Keratinocyte (primary cell): ENCODE data around the gene TLE7. TPM values are rescaled to one million over a fixed set of nuclear protein-coding genes. Genes with fewer than 3 reads are reported as not detected.

Experiments used
- DNase-seq: peaks from one replicate; pipeline ENCODE4 v3.0.0-alpha.2; 2011; ENCODE audit warnings: low read depth, missing footprints, low spot score
- FAIRE-seq: peaks from 2 replicates; lab custom pipeline; 2011; peaks lifted over from hg19 to GRCh38; lab: Jason Lieb, UNC
- H2AFZ ChIP-seq: 2 replicates; pipeline ENCODE4 v1.6.0; 2012; ENCODE audit warnings: low read length, control low read depth, inconsistent platforms; ENCODE audit not compliant: control insufficient read depth
- H3K27ac ChIP-seq: 2 replicates; pipeline ENCODE4 v1.5.1; 2011; ENCODE audit warnings: low read length; ENCODE audit not compliant: control insufficient read depth, insufficient read depth
- H3K27me3 ChIP-seq: 3 replicates; pipeline ENCODE4 v1.6.0; 2011; ENCODE audit warnings: low read length; ENCODE audit not compliant: control insufficient read depth, insufficient read depth; ENCODE audit errors: extremely low read depth
- H3K36me3 ChIP-seq, 2 experiments: 2 replicates in 1 of 2; 3 replicates in 1 of 2; pipeline ENCODE4 v1.5.1; 2011; ENCODE audit warnings: low read length in 2 of 2, mild to moderate bottlenecking in 1 of 2; ENCODE audit not compliant: control insufficient read depth in 2 of 2, insufficient read depth in 2 of 2; ENCODE audit errors: extremely low read depth in 1 of 2
- H3K4me1 ChIP-seq: 3 replicates; pipeline ENCODE4 v1.5.1; 2011; ENCODE audit warnings: low read length; ENCODE audit not compliant: control insufficient read depth, insufficient read depth; ENCODE audit errors: extremely low read depth
- H3K4me2 ChIP-seq: 3 replicates; pipeline ENCODE4 v1.6.0; 2011; ENCODE audit warnings: low read depth, low read length; ENCODE audit not compliant: control insufficient read depth, insufficient read depth; ENCODE audit errors: extremely low read depth
- H3K4me3 ChIP-seq, 3 experiments: fragments of 200-600 bp in 1 of 3; sonication (generic) in 1 of 3; 2 replicates in 2 of 3; 3 replicates in 1 of 3; pipeline ENCODE4 v1.5.1; 2011 to 2016; ENCODE audit warnings: low read length in 3 of 3, mild to moderate bottlenecking in 3 of 3, control low read depth in 2 of 3, inconsistent platforms in 1 of 3, low read depth in 1 of 3, mixed read lengths in 1 of 3, mixed run types in 1 of 3, moderate library complexity in 1 of 3; ENCODE audit not compliant: control insufficient read depth in 2 of 3, insufficient read depth in 2 of 3; ENCODE audit errors: extremely low read depth in 1 of 3
- H3K79me2 ChIP-seq: 2 replicates; pipeline ENCODE4 v1.6.0; 2012; ENCODE audit warnings: low read length; ENCODE audit not compliant: control insufficient read depth, insufficient read depth
- H3K9ac ChIP-seq: 3 replicates; pipeline ENCODE4 v1.6.0; 2011; ENCODE audit warnings: low read length; ENCODE audit not compliant: control insufficient read depth, insufficient read depth; ENCODE audit errors: extremely low read depth
- H3K9me1 ChIP-seq: 3 replicates; pipeline ENCODE4 v1.6.0; 2011; ENCODE audit warnings: low read length; ENCODE audit not compliant: control insufficient read depth, insufficient read depth; ENCODE audit errors: extremely low read depth
- H3K9me3 ChIP-seq: 2 replicates; pipeline ENCODE4 v1.5.1; 2012; ENCODE audit warnings: low read depth, low read length; ENCODE audit not compliant: control insufficient read depth
- H4K20me1 ChIP-seq: 3 replicates; pipeline ENCODE4 v1.6.0; 2011; ENCODE audit warnings: low read length; ENCODE audit not compliant: control insufficient read depth, insufficient read depth; ENCODE audit errors: extremely low read depth
- EZH2 ChIP-seq: IDR thresholded peaks from one replicate; pipeline ENCODE4 v1.6.1; 2012; ENCODE audit warnings: inconsistent platforms, mild to moderate bottlenecking, low read length, moderate library complexity
- dilution Hi-C: fragments of 300-500 bp; cut with MboI; formaldehyde crosslinking; loops from one replicate; pipeline ENCODE4 v1.7.0; 2020; ENCODE audit warnings: low sequenced_read_pairs; ENCODE audit not compliant: extremely low pct_ligation_motif_present
- polyA plus RNA-seq, 5 experiments: library from polyadenylated mRNA; depleted of rRNA in 3 of 5; stranded (reverse) in 3 of 5; stranded (forward) in 1 of 5; unstranded in 1 of 5; fragments of >200 nt; gene quantifications; 1 replicate in 1 of 5; 2 replicates in 3 of 5; 3 replicates in 1 of 5; pipeline versions ENCODE4 v1.2.1 to v1.2.3, GENCODE V29; 2011 to 2012; ENCODE audit warnings: missing spikeins in 2 of 5, low read depth in 1 of 5, low replicate concordance in 1 of 5
- TF ChIP-seq, protein P1 (sequence below), 3 experiments: IDR thresholded peaks in 1 of 3; conservative IDR thresholded peaks in 1 of 3; optimal IDR thresholded peaks in 1 of 3; 2 replicates in 2 of 3; 3 replicates in 1 of 3; pipeline versions ENCODE3 to v1.5.1; 2011; ENCODE audit warnings: low read length in 3 of 3, mild to moderate bottlenecking in 3 of 3, moderate library complexity in 2 of 3, control low read depth in 1 of 3, inconsistent platforms in 1 of 3; ENCODE audit not compliant: insufficient read depth in 2 of 3; ENCODE audit errors: extremely low read depth in 1 of 3

The TLE7 gene
- polyA plus RNA-seq, 1 donor (not counting 4 experiments of a cell fraction or from before 2014, with no cell fraction given) = not detected

DNA sequence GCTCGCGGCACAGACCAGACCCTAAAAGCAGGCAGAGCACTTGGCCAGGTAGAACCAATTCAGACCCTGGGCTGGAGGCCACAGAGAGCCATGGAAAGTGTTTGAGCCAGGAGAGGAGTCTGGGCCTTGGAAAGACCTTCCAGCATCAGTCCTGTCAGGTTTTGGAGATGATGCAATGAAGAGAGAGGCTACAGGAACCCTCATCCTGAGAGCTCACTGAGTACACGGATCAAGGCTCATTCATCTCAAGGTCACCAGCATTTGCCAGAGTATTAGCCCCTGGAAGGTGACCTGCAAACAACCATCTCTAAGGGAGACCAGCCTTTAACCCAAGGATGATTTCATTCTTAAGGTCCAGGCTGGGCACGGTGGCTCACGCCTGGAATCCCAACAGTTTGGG lies 27.8 kb downstream of the TLE7 start:
- FAIRE-seq = no peak
- no peak overlapping the region for H3K4me2 ChIP-seq
- TF ChIP-seq, protein P1, sequence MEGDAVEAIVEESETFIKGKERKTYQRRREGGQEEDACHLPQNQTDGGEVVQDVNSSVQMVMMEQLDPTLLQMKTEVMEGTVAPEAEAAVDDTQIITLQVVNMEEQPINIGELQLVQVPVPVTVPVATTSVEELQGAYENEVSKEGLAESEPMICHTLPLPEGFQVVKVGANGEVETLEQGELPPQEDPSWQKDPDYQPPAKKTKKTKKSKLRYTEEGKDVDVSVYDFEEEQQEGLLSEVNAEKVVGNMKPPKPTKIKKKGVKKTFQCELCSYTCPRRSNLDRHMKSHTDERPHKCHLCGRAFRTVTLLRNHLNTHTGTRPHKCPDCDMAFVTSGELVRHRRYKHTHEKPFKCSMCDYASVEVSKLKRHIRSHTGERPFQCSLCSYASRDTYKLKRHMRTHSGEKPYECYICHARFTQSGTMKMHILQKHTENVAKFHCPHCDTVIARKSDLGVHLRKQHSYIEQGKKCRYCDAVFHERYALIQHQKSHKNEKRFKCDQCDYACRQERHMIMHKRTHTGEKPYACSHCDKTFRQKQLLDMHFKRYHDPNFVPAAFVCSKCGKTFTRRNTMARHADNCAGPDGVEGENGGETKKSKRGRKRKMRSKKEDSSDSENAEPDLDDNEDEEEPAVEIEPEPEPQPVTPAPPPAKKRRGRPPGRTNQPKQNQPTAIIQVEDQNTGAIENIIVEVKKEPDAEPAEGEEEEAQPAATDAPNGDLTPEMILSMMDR (optimal IDR thresholded peaks at IDR 0.05 in 1 of 3, IDR thresholded peaks at IDR 0.05 in 1 of 3, conservative IDR thresholded peaks at IDR 0.05 in 1 of 3; ENCODE audit: extremely low read depth in 1 of 3, insufficient read depth in 2 of 3, low read length in 3 of 3) = no peak
- TF ChIP-seq EZH2 = no peak
- no peaks in the 10 kb centered on the region for H3K79me2 ChIP-seq
- H3K27me3 ChIP-seq = peaks cover 9% of the 10 kb centered on the region
- no peak overlapping the region for H3K9ac ChIP-seq
- no peaks in the 10 kb centered on the region for H3K4me1 ChIP-seq
- no peak overlapping the region for H2AFZ ChIP-seq
- DNase-seq = no peak
- no peaks in the 10 kb centered on the region for H3K9me3 ChIP-seq
- no peak overlapping the region for H3K4me3 ChIP-seq
- no peaks in the 10 kb centered on the region for H3K36me3 ChIP-seq
- no peaks in the 10 kb centered on the region for H4K20me1 ChIP-seq
- no peaks in the 10 kb centered on the region for H3K9me1 ChIP-seq
- no peak overlapping the region for H3K27ac ChIP-seq
- dilution Hi-C loops = no loop called here

DNA sequence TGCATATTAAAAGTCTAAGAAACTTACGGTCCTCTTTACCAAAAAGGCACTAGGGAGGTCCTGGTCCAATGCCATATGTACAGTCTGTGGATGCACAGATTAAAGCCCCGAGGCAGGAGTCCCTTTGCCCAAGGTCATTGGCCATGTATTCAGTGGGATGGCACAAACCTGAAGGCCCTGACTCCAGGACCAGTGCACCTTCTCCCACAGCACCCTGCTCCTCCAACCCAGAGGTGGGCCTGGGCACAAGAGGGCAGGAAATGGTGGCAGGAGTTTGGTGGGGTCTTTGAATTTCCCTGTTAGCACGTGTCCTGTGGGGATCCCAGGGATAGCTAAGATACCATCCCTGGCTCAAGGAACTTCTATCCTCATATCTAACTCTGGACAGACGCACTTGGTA lies 28.5 kb downstream of the TLE7 start:
- no peak overlapping the region for H3K9ac ChIP-seq
- no peaks in the 10 kb centered on the region for H3K4me1 ChIP-seq
- no peaks in the 10 kb centered on the region for H3K36me3 ChIP-seq
- no peak overlapping the region for H2AFZ ChIP-seq
- no peaks in the 10 kb centered on the region for H3K9me3 ChIP-seq
- H3K27ac ChIP-seq = no peak overlapping the region
- no peak overlapping the region for H3K4me2 ChIP-seq
- dilution Hi-C loops = no loop called here
- no peak overlapping the region for H3K4me3 ChIP-seq
- FAIRE-seq (no peak), DNase-seq (no peak)
- TF ChIP-seq EZH2 = no peak
- TF ChIP-seq, protein P1 (optimal IDR thresholded peaks at IDR 0.05 in 1 of 3, IDR thresholded peaks at IDR 0.05 in 1 of 3, conservative IDR thresholded peaks at IDR 0.05 in 1 of 3; ENCODE audit: extremely low read depth in 1 of 3, insufficient read depth in 2 of 3, low read length in 3 of 3) = no peak
- no peaks in the 10 kb centered on the region for H4K20me1 ChIP-seq
- peaks cover 9% of the 10 kb centered on the region for H3K27me3 ChIP-seq
- H3K9me1 ChIP-seq = no peaks in the 10 kb centered on the region
- H3K79me2 ChIP-seq = no peaks in the 10 kb centered on the region
